Activated T-helper 1 cell treated with anti-CD3 and anti-CD28 coated beads, Interleukin-12 subunit alpha, Interleukin-12 subunit beta, Interleukin-2, Interleukin-4 antibody, amounts not matched to agents 30 ng/mL and 10 ng/mL and 1 ng/mL, durations not matched to agents 14 hours and 24 hours and 36 hours (primary cell): ENCODE measurements around the gene BEND2. TPM values are rescaled to one million over a fixed set of nuclear protein-coding genes. Genes with fewer than 3 reads are reported as not detected.
"Not testable (repeated sequence)": the region's sequence is repeated elsewhere in the genome, so short reads cannot be mapped to it uniquely, and the experiment has no call there.

ENCODE experiments used
- DNase-seq: peaks from one replicate; pipeline ENCODE4 v3.0.0; 2021; ENCODE audit warnings: low spot score
- H3K27ac Mint-ChIP-seq: one replicate; pipeline ENCODE4 v1.8.0; 2021; ENCODE audit warnings: mild to moderate bottlenecking, mixed read lengths
- H3K27me3 Mint-ChIP-seq: one replicate; pipeline ENCODE4 v1.8.0; 2022; ENCODE audit warnings: mild to moderate bottlenecking, moderate library complexity, mixed read lengths; ENCODE audit not compliant: insufficient read depth
- H3K36me3 Mint-ChIP-seq: one replicate; pipeline ENCODE4 v1.8.0; 2021; ENCODE audit warnings: low read depth, mixed read lengths
- H3K4me1 Mint-ChIP-seq: one replicate; pipeline ENCODE4 v1.8.0; 2021; ENCODE audit warnings: low read depth, mixed read lengths
- H3K4me3 Mint-ChIP-seq: one replicate; pipeline ENCODE4 v1.8.0; 2021; ENCODE audit warnings: mild to moderate bottlenecking, moderate library complexity, mixed read lengths
- H3K9me3 Mint-ChIP-seq: one replicate; pipeline ENCODE4 v1.8.0; 2021; ENCODE audit warnings: mixed read lengths
- intact Hi-C: fragments of 100-400 bp; cut with micrococcal nuclease; formaldehyde crosslinking; loops from one replicate; pipeline ENCODE4 v1.15.1; 2024
- total RNA-seq: library from RNA; stranded (reverse); gene quantifications from 2 replicates; pipeline ENCODE4 v1.2.3, GENCODE V29; 2022

Gene BEND2
- not detected in 2 replicates for total RNA-seq

- H3K27ac Mint-ChIP-seq, result no peak within 1 kb of the TSS
- H3K4me1 Mint-ChIP-seq, result no peaks in the 10 kb centered on the region
- no peak for DNase-seq
- intact Hi-C loops, result no loop called here
- H3K36me3 Mint-ChIP-seq, result no peaks in the 10 kb centered on the region
- no peaks in the 10 kb centered on the region for H3K9me3 Mint-ChIP-seq
- H3K27me3 Mint-ChIP-seq, result no peaks in the 10 kb centered on the region
- H3K4me3 Mint-ChIP-seq, result no peak within 1 kb of the TSS
Measured at GRCh38 chrX:18220786-18221185, at the start of gene BEND2. Gene BEND2, minus strand, starts transcription at chrX:18220886. Its CDS starts 136 bp downstream, at chrX:18220750.

- intact Hi-C loops, result no loop called here
Measured at GRCh38 chrX:18255059-18255458, 34.4 kb upstream of the BEND2 start.

DNA sequence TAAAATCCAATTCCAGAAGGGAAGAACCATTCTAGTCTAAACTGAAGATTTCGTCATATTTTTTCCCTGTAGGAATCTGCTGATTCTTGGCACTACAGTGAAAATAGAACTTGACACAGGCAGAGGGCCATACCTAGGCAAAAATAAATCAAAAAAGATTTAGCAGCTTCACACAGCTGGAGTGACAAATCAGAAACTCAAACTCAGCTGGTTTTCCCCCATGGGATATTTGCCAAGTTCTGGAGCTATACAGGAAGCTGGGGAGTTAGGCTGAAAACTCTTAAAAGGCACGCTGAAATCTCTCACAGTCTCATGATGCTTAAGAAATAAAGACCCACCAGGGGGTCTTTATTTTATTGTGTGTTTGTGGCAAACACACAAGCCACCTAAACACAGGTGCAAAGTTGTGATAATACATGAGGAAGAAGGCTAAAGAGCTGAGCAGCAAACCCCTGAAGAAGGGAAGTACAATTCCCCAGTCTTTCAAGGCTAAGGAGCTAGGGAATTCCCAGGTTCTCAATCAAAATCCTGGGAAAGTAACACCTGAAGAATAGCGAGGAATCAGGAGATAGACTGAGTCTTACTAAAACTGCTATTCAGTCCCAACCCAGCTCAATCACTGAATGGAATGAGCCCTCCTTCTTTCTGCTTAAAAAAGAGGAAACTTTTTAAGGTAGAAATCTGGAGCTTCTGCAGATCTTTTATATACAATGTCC, 32.1 kb upstream of the BEND2 start:
- intact Hi-C loops, result no loop called here
- no peaks in the 10 kb centered on the region for H3K9me3 Mint-ChIP-seq
- no peaks in the 10 kb centered on the region for H3K27me3 Mint-ChIP-seq
- no peak for DNase-seq
- no peak overlapping the region for H3K27ac Mint-ChIP-seq
- no peaks in the 10 kb centered on the region for H3K4me1 Mint-ChIP-seq
- no peaks in the 10 kb centered on the region for H3K36me3 Mint-ChIP-seq
- no peak overlapping the region for H3K4me3 Mint-ChIP-seq

More at GRCh38 chrX:18255059-18255458, 34.4 kb upstream of the BEND2 start:
- H3K27ac Mint-ChIP-seq, result no peak overlapping the region
- H3K36me3 Mint-ChIP-seq, result no peaks in the 10 kb centered on the region
- H3K27me3 Mint-ChIP-seq, result no peaks in the 10 kb centered on the region
- no peaks in the 10 kb centered on the region for H3K9me3 Mint-ChIP-seq
- no peaks in the 10 kb centered on the region for H3K4me1 Mint-ChIP-seq
- DNase-seq, result no peak
- H3K4me3 Mint-ChIP-seq, result no peak overlapping the region

DNA sequence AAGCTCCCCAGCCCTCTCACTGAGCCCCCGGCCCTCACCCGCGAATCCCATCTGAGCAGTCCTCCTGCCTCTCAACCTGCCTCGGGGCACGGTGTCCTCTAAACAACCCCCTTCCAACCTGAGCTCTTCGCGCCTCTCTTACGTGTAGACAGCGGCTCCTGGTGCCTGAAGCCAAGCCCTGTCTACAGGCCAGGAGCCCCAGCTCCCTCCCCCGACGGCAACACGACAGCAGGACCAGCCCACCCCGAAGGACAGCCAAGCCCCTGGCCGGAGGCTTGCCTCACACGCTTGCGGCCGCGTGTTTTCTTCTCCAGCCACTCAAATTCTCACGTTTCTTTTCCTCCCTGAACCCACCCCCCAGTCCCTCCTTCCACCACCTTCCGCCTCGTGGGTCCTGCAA, 9.0 kb upstream of the BEND2 start:
- intact Hi-C loops, H3K9me3 Mint-ChIP-seq, H3K27me3 Mint-ChIP-seq, DNase-seq, H3K36me3 Mint-ChIP-seq, H3K4me3 Mint-ChIP-seq, H3K4me1 Mint-ChIP-seq, H3K27ac Mint-ChIP-seq: not testable (repeated sequence)

DNA sequence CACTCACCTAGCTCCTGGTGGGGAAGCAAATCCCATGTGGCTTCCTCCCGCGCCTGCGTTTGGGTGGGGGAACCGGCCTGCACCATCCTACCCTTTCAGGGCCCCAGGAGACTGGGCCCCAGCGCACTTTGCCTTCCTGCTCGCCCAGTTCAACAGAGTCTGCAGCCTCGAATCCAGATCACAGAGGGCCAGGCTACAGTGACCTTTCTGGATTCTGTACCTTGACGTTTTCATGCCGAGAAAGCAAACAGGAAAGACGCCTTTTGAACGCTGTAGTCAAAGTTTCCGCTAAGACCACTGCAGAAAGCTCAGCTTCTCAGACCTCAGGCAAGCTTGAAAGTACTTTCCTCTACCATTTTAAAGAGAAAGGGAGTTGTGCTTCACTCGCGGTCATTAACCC, 7.4 kb upstream of the BEND2 start:
- intact Hi-C loops, result no loop called here
- DNase-seq, result no peak
- no peaks in the 10 kb centered on the region for H3K4me1 Mint-ChIP-seq
- no peaks in the 10 kb centered on the region for H3K9me3 Mint-ChIP-seq
- no peak overlapping the region for H3K27ac Mint-ChIP-seq
- H3K36me3 Mint-ChIP-seq, result no peaks in the 10 kb centered on the region
- H3K27me3 Mint-ChIP-seq, result peaks cover 2% of the 10 kb centered on the region
- H3K4me3 Mint-ChIP-seq, result no peak overlapping the region

GRCh38 chrX:18227458-18227857, 6.8 kb upstream of the BEND2 start:
- Mint-ChIP-seq H3K27ac (no peak overlapping the region), H3K4me1 (no peaks in the 10 kb centered on the region), H3K4me3 (no peak overlapping the region), H3K27me3 (peaks cover 2% of the 10 kb centered on the region), H3K36me3 (no peaks in the 10 kb centered on the region), H3K9me3 (no peaks in the 10 kb centered on the region)
- DNase-seq, result no peak
- intact Hi-C loops, result no loop called here

- intact Hi-C loops, result no loop called here
- Mint-ChIP-seq H3K36me3 (no peaks in the 10 kb centered on the region), H3K4me3 (no peak overlapping the region), H3K4me1 (no peaks in the 10 kb centered on the region), H3K9me3 (no peaks in the 10 kb centered on the region), H3K27ac (no peak overlapping the region), H3K27me3 (peaks cover 2% of the 10 kb centered on the region)
- no peak for DNase-seq
Measured at GRCh38 chrX:18210470-18210869, 10.2 kb downstream of the BEND2 start.

GRCh38 chrX:18206657-18207056, 14.0 kb downstream of the BEND2 start:
- Mint-ChIP-seq H3K27me3 (peaks cover 2% of the 10 kb centered on the region), H3K4me1 (no peaks in the 10 kb centered on the region), H3K4me3 (no peak overlapping the region), H3K27ac (no peak overlapping the region), H3K9me3 (no peaks in the 10 kb centered on the region), H3K36me3 (no peaks in the 10 kb centered on the region)
- intact Hi-C loops, result no loop called here
- DNase-seq, result no peak

DNA sequence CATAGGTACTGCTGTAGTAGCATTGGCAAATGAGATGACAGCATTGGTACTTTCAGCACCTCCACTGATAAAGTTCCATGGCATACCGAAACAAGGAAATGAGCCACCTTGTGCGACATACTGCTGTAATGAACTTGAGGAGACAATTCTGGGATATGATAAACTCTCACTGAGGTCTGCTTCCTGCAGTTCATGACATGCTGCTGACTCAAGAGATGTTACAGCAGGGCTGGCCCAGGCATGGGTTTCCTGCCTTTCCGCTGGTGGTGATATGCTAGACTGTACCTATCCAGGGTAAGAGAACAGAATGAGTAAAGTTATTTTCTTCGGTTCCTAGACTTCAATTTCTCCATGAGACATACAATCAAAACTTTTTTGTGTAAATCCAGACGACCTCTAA, 17.1 kb downstream of the BEND2 start:
- intact Hi-C loops, result no loop called here
- H3K4me1 Mint-ChIP-seq, result no peaks in the 10 kb centered on the region
- H3K36me3 Mint-ChIP-seq, result no peaks in the 10 kb centered on the region
- H3K27me3 Mint-ChIP-seq, result peaks cover 2% of the 10 kb centered on the region
- no peak overlapping the region for H3K27ac Mint-ChIP-seq
- DNase-seq, result no peak
- H3K9me3 Mint-ChIP-seq, result no peaks in the 10 kb centered on the region
- H3K4me3 Mint-ChIP-seq, result no peak overlapping the region

DNA sequence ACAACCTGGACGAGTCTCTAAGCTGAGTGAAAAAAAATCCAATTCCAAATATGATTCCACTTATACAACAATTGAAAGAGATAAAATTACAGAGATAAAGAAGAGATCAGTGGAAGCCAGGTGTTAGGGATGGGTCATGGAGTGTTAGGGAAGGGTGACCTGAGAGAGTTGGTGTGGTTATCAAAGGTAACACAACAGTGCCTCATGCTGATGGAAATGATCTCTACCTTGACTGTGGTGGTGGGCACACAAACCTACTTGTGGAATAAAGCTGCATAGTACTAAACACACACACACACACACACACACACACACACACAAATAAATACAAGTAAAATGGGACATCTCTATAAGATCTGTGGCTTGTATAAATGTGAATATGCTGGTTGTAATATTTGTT, 26.0 kb downstream of the BEND2 start:
- no peaks in the 10 kb centered on the region for H3K4me1 Mint-ChIP-seq
- H3K27ac Mint-ChIP-seq, result no peak overlapping the region
- intact Hi-C loops, result no loop called here

DNA sequence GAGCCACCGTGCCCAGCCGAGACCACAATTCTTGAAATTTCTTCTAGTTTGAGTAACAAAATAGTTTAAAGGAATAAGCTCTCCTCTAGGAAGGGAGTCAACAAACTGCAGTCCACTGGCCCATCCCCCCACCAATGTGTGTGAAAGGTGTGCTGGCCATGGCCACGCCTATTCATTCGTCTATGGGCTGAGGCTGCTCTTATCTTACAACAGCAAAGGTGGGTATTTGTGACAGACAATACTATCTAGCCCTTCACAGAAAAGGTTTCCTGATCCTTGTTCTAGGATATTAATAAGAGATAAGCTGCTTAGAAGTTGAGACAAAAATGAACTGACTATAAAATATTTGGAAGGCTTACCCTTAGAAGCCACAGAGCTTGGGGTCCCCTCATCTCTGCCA, 41.2 kb downstream of the BEND2 start:
- intact Hi-C loops, result no loop called here
- Mint-ChIP-seq H3K9me3 (no peaks in the 10 kb centered on the region), H3K4me1 (no peaks in the 10 kb centered on the region), H3K36me3 (no peaks in the 10 kb centered on the region), H3K27ac (no peak overlapping the region), H3K27me3 (peaks cover 1% of the 10 kb centered on the region), H3K4me3 (no peak overlapping the region)
- DNase-seq, result no peak

More for the DNA sequence above, 26.0 kb downstream of the BEND2 start:
- Mint-ChIP-seq H3K4me3 (no peak overlapping the region), H3K27me3 (no peaks in the 10 kb centered on the region), H3K36me3 (no peaks in the 10 kb centered on the region), H3K9me3 (no peaks in the 10 kb centered on the region)
- no peak for DNase-seq

GRCh38 chrX:18174971-18175370, 45.7 kb downstream of the BEND2 start:
- Mint-ChIP-seq H3K27ac (no peak overlapping the region), H3K4me3 (no peak overlapping the region), H3K9me3 (no peaks in the 10 kb centered on the region), H3K36me3 (no peaks in the 10 kb centered on the region), H3K4me1 (no peaks in the 10 kb centered on the region), H3K27me3 (no peaks in the 10 kb centered on the region)
- intact Hi-C loops, result no loop called here
- DNase-seq, result no peak

DNA sequence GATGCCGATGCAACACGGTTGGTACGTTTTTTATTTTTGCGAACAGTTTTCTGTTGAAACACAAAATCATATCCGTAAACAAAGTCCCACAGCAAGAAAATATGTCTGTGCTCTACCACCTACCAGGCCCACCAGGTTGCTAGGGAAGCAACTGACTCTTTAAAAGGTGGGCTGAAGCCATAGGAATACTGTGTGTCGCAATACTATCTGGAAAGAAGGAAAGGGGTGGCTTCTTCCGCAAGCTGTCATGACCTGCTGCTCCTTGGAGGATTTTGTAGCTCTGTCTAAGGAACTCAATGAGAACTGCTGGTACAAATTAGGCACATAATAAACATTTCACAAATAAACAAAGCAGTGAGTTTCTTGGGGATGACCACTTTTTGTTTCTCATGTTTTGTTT, 46.5 kb downstream of the BEND2 start:
- no peak overlapping the region for H3K27ac Mint-ChIP-seq
- no peaks in the 10 kb centered on the region for H3K36me3 Mint-ChIP-seq
- no peaks in the 10 kb centered on the region for H3K27me3 Mint-ChIP-seq
- no peaks in the 10 kb centered on the region for H3K4me1 Mint-ChIP-seq
- no peaks in the 10 kb centered on the region for H3K9me3 Mint-ChIP-seq
- no peak for DNase-seq
- intact Hi-C loops, result no loop called here
- H3K4me3 Mint-ChIP-seq, result no peak overlapping the region
